Erythroblast (primary cell): Measurements from ENCODE around the gene HOMER1.

ENCODE experiments used
- GATA1 ChIP-seq: IDR thresholded peaks from 2 replicates; pipeline ENCODE4 v1.6.1; 2011; ENCODE audit warnings: low read depth, mild to moderate bottlenecking, control low read depth, low read length, moderate library complexity
- POLR2A ChIP-seq: IDR thresholded peaks from 2 replicates; pipeline ENCODE4 v1.6.1; 2011; ENCODE audit warnings: mild to moderate bottlenecking, low read length

DNA sequence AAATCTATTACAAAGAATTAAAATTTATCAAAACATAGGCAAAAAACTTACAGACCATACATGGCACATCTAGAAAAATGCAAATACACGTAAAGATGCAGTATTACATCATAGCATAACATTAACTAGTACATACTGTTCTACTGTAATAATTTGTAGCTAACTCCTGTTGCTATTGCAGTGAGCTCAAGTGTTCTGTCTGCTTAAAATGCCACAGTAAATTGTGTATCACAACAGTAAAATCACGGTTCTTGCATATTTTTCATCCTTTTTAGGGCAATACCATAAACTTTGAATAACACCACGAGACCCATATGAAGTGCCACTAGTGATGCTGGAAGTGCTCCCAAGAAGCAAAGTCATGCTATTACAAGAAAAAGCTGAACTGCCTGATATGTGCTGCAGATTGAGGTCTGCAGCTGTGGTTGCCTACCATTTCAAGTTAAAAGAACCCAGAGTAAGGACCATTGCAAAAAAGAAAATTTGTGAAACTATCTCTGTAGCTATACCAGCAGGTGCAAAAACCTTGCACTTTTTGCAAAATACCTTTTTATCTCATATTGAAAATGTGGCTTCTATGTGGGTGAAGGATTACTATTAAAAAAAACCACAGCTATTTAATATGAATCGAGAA, 14.2 kb downstream of the HOMER1 start:
- TF ChIP-seq POLR2A: no peak
- no peak for TF ChIP-seq GATA1
